ENCODE results near the gene RNF213.
"Not testable (repeated sequence)": the region's sequence is repeated elsewhere in the genome, so short reads cannot be mapped to it uniquely, and the experiment has no call there.

RNF213 gene

GRCh38 chr17:80224683-80225082, 36.0 kb upstream of the RNF213 start:
- no peak for DNase-seq (ENCODE audit: low spot score)

GRCh38 chr17:80225230-80225629, 35.4 kb upstream of the RNF213 start:
- no peak for DNase-seq (ENCODE audit: low spot score)

GRCh38 chr17:80227156-80227555, 33.5 kb upstream of the RNF213 start:
- DNase-seq (ENCODE audit: low spot score): no peak

- no peak for DNase-seq (ENCODE audit: low spot score)
Observed at GRCh38 chr17:80227666-80228065, 33.0 kb upstream of the RNF213 start.

- DNase-seq (ENCODE audit: low spot score): no peak
Observed at GRCh38 chr17:80228477-80228876, 32.2 kb upstream of the RNF213 start.

GRCh38 chr17:80229011-80229410, 31.6 kb upstream of the RNF213 start:
- DNase-seq (ENCODE audit: low spot score): no peak

- DNase-seq (ENCODE audit: low spot score): no peak
Observed at GRCh38 chr17:80232438-80232837, 28.2 kb upstream of the RNF213 start.

- no peak for DNase-seq (ENCODE audit: low spot score)
Observed at GRCh38 chr17:80233202-80233601, 27.4 kb upstream of the RNF213 start.

- no peak for DNase-seq (ENCODE audit: low spot score)
Observed at GRCh38 chr17:80236911-80237310, 23.7 kb upstream of the RNF213 start.

- no peak for DNase-seq (ENCODE audit: low spot score)
Observed at GRCh38 chr17:80237386-80237785, 23.3 kb upstream of the RNF213 start.

GRCh38 chr17:80242505-80242904, 18.1 kb upstream of the RNF213 start:
- no peak for DNase-seq (ENCODE audit: low spot score)

- DNase-seq (ENCODE audit: low spot score): no peak
Observed at GRCh38 chr17:80243526-80244433, 16.9 kb upstream of the RNF213 start.

GRCh38 chr17:80244448-80244847, 16.2 kb upstream of the RNF213 start:
- not testable (repeated sequence) for DNase-seq (ENCODE audit: low spot score)

GRCh38 chr17:80244871-80245509, 15.7 kb upstream of the RNF213 start:
- no peak for DNase-seq (ENCODE audit: low spot score)

- no peak for DNase-seq (ENCODE audit: low spot score)
Observed at GRCh38 chr17:80245566-80246265, 14.9 kb upstream of the RNF213 start.

GRCh38 chr17:80246266-80246681, 14.4 kb upstream of the RNF213 start:
- no peak for DNase-seq (ENCODE audit: low spot score)

- DNase-seq (ENCODE audit: low spot score): no peak
Observed at GRCh38 chr17:80246726-80247125, 13.9 kb upstream of the RNF213 start.

- DNase-seq (ENCODE audit: low spot score): no peak
Observed at GRCh38 chr17:80247561-80247960, 13.1 kb upstream of the RNF213 start.

GRCh38 chr17:80248001-80248893, 12.4 kb upstream of the RNF213 start:
- DNase-seq (ENCODE audit: low spot score): no peak

GRCh38 chr17:80248894-80249710, 11.6 kb upstream of the RNF213 start:
- no peak for DNase-seq (ENCODE audit: low spot score)

- no peak for DNase-seq (ENCODE audit: low spot score)
Observed at GRCh38 chr17:80251966-80252365, 8.7 kb upstream of the RNF213 start.
